Measurements from ENCODE around the gene NHERF2. TPM values are rescaled to one million over a fixed set of nuclear protein-coding genes. Genes with fewer than 3 reads are reported as not detected.
A peak's percentile ranks its signal among the peaks of the same experiment; 100 is the strongest.

Gene NHERF2
- total RNA-seq, 6 experiments from 2014 or later = 129 to 284 (median 186) TPM

DNA sequence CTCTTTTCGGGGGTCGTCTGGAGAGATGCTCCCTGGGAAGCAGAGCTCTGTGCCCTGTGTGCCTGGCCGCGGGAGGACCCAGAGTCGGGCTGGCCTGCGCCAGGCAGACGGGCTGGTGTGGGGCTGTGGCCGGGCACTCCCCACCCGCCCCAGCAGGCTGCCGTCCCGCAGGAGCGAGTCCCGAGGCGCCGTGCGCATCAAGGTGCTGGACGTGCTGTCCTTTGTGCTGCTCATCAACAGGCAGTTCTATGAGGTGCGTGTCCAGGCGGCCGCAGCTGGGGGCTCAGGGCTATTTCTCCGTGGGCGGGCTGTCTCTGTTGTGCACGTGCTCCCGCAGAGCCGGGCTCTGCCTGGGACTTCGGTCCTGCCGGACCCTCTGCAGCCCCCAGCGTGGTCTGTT lies 36.1 kb downstream of the NHERF2 start:
- no peaks in the 10 kb centered on the region for H3K9me3 ChIP-seq
- no CpG with 5 or more reads among the region's 28 CpGs for WGBS (ENCODE audit: insufficient coverage, low coverage, low lambda C conversion rate, missing lambda C conversion rate)
- no peak overlapping the region for H3K4me3 ChIP-seq
- TF ChIP-seq POLR2A (IDR thresholded peaks at IDR 0.05) = no peak
- TF ChIP-seq, protein P1, sequence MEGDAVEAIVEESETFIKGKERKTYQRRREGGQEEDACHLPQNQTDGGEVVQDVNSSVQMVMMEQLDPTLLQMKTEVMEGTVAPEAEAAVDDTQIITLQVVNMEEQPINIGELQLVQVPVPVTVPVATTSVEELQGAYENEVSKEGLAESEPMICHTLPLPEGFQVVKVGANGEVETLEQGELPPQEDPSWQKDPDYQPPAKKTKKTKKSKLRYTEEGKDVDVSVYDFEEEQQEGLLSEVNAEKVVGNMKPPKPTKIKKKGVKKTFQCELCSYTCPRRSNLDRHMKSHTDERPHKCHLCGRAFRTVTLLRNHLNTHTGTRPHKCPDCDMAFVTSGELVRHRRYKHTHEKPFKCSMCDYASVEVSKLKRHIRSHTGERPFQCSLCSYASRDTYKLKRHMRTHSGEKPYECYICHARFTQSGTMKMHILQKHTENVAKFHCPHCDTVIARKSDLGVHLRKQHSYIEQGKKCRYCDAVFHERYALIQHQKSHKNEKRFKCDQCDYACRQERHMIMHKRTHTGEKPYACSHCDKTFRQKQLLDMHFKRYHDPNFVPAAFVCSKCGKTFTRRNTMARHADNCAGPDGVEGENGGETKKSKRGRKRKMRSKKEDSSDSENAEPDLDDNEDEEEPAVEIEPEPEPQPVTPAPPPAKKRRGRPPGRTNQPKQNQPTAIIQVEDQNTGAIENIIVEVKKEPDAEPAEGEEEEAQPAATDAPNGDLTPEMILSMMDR (IDR thresholded peaks at IDR 0.05) = no peak
- ATAC-seq = no peak
- intact Hi-C loops (cut with DNase I) = loop anchor here in 1 of 2 donors (5.0 kb wide), 1 partner anchor 46 kb away; the partner anchor contains the start of gene NPW
- no peaks in the 10 kb centered on the region for H3K27me3 ChIP-seq
- H3K4me1 ChIP-seq = peaks cover 0 to 8% (median 4%) of the 10 kb centered on the region in 4 donors
- H3K27ac ChIP-seq = no peak overlapping the region
- DNase-seq = no peak
- H3K36me3 ChIP-seq = peaks cover 0 to 48% (median 8%) of the 10 kb centered on the region in 4 donors

DNA sequence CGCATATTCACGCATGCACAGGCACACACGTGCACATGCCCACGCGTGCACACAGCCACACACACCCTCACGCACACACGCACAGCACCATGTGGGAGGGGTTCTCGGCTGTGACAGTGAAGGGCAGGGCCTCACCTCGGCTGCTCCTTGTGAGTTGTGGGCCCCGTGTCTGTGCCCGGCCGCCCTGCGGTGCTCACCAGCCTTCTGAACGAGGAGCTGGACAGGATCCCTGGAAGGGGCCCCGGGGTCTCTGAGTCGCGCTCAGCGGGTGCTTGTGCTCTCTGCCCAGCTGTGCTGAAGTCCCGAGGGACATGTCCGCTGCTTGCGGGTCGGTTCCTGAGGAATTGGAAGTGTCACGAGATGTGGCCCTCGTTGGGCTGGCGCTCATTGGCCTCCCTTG lies 37.2 kb downstream of the NHERF2 start:
- intact Hi-C loops (cut with DNase I) = loop anchor here in 1 of 2 donors (5.0 kb wide), 1 partner anchor 47 kb away; the partner anchor contains the start of gene NPW
- TF ChIP-seq POLR2A (IDR thresholded peaks at IDR 0.05) = no peak
- TF ChIP-seq, protein P1 (IDR thresholded peaks at IDR 0.05) = no peak
- peak in 1 of 4 donors; percentile 6 for ATAC-seq
- no peaks in the 10 kb centered on the region for H3K9me3 ChIP-seq
- DNase-seq = peak in 1 of 3 donors; percentile 51
- WGBS (ENCODE audit: insufficient coverage, low coverage, low lambda C conversion rate, missing lambda C conversion rate) = 94% methylated on average over 3 of the region's 25 CpGs
- H3K27me3 ChIP-seq = no peaks in the 10 kb centered on the region
- peaks cover 0 to 8% (median 4%) of the 10 kb centered on the region in 4 donors for H3K4me1 ChIP-seq
- H3K4me3 ChIP-seq = no peak overlapping the region
- peak overlapping the region in 1 of 3 donors; percentile 36 for H3K27ac ChIP-seq
- peaks cover 0 to 53% (median 8%) of the 10 kb centered on the region in 4 donors for H3K36me3 ChIP-seq

DNA sequence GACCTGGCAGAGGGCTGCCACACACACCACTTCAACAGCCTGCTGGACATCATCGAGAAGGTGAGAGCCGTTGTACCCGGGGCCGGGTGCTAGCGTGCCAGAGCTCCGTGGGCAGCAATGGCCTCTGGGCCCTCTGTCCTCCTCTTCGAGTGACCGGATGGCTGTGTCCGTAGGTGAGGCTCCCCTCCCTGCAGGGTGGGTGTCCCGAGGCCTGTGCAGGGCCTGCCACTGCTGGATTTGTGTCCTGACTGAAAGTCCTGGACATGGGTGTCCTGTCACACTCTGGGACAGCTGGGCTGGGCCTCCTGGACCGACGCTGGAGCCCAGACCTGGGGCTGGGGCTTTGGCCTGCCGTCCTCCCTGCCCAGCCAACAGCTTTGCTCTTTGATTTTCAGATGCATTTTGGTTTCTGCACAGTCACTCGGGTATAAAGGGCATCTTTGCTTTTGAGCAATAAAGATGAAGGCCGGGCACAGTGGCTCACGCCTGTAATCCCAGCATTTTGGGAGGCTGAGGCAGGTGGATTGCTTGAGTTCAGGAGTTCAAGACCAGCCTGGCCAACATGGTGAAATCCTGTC lies 37.8 kb downstream of the NHERF2 start:
- WGBS (ENCODE audit: insufficient coverage, low coverage, low lambda C conversion rate, missing lambda C conversion rate) = 34% methylated on average over 4 of the region's 16 CpGs
- ATAC-seq = peak; percentile 39 to 92 (median 64)
- Histone ChIP-seq H3K27ac (peak overlapping the region in 1 of 3 donors; percentile 36), H3K4me1 (peaks cover 0 to 8% (median 4%) of the 10 kb centered on the region in 4 donors), H3K27me3 (no peaks in the 10 kb centered on the region), H3K4me3 (no peak overlapping the region), H3K36me3 (peaks cover 0 to 57% (median 8%) of the 10 kb centered on the region in 4 donors), H3K9me3 (no peaks in the 10 kb centered on the region)
- TF ChIP-seq, protein P1 (IDR thresholded peaks at IDR 0.05) = no peak
- no peak for TF ChIP-seq POLR2A (IDR thresholded peaks at IDR 0.05)
- intact Hi-C loops (cut with DNase I) = loop anchor here in 1 of 2 donors (5.0 kb wide), 1 partner anchor 47 kb away; the partner anchor contains the start of gene NPW
- peak in 2 of 3 donors; percentile 55 to 82 for DNase-seq

DNA sequence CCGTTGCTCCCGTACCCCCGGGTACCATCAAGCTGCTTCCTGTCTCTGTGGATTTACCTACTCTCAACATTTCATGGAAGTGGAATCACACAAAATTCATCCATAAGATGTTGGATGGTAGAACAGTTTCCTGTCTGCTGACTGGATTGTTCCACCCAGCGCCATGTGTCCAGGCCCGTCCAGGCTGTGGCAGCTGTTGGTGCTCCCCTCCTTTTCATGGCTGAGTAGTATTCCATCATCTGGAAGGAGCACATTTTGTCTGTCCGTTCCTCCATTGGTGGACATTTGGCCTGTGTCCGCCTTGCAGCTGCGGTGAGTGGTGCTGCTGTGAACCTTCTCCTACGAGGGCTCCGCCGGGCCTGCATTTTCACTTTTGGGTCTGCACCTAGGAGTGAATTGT lies 39.4 kb downstream of the NHERF2 start:
- no peaks in the 10 kb centered on the region for H3K9me3 ChIP-seq
- intact Hi-C loops (cut with DNase I) = no loop called here
- TF ChIP-seq, protein P1 (IDR thresholded peaks at IDR 0.05) = no peak
- TF ChIP-seq POLR2A (IDR thresholded peaks at IDR 0.05) = no peak
- DNase-seq (no peak), ATAC-seq (no peak)
- no peaks in the 10 kb centered on the region for H3K27me3 ChIP-seq
- peaks cover 0 to 53% (median 8%) of the 10 kb centered on the region in 4 donors for H3K36me3 ChIP-seq
- peaks cover 0 to 8% (median 4%) of the 10 kb centered on the region in 4 donors for H3K4me1 ChIP-seq
- no peak overlapping the region for H3K27ac ChIP-seq
- WGBS (ENCODE audit: insufficient coverage, low coverage, low lambda C conversion rate, missing lambda C conversion rate) = 85% methylated on average over 4 of the region's 11 CpGs
- H3K4me3 ChIP-seq = no peak overlapping the region
